GM18909 (cell line): ENCODE results near the gene NKAIN2.

Source experiments
- ATAC-seq: cut with Tn5 transposase; IDR thresholded peaks from one replicate; pipeline ENCODE4 v1.9.1; 2021; ENCODE audit warnings: mild to moderate bottlenecking; ENCODE audit not compliant: unreplicated experiment, poor library complexity

NKAIN2 gene

GRCh38 chr6:124633655-124634054 is 830.0 kb downstream of the NKAIN2 start:
- no peak for ATAC-seq

DNA sequence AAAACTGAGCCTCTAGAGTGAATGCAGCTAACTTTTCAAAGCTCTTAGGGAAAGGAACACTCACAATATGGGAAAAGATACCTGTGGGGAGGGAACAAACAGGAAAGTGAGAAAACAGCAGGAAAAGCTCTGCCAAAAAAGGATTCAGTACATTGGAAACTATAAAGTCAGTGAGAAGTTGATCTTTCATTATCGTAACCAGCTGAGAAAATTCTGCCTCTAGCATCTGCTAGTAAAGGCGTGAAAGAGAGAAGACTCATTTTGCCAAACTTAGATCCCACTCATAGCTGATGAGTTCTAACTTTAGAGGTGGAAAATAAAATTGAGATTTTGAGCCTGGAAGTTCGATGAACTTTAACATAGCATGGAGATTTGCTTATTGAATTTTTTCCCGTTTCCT is 836.8 kb downstream of the NKAIN2 start:
- ATAC-seq, result no peak

DNA sequence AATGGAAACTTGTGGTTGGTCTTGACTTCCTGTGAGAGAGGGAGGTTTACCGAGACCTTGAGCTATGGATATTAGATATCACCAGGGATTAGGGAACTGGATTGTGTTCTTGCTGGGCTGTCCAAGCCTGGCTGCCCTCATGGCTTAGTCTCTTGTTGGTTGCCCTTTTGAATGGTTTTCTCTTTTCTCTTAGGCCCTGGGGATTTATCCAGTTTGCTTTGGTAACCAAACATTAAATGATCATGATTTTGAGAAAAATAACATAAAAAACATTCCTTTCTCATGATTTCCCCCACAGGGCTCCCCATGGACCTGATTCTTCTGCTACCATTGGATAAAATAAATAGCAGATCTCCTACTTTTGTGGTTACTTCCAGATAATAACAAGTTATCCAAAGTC is 852.2 kb downstream of the NKAIN2 start:
- ATAC-seq, result no peak

- ATAC-seq, result no peak
Measured at GRCh38 chr6:124658053-124658452, 854.4 kb downstream of the NKAIN2 start.

GRCh38 chr6:124659427-124659826 is 855.8 kb downstream of the NKAIN2 start:
- ATAC-seq, result no peak

- no peak for ATAC-seq
Measured at GRCh38 chr6:124660185-124660584, 856.5 kb downstream of the NKAIN2 start.

DNA sequence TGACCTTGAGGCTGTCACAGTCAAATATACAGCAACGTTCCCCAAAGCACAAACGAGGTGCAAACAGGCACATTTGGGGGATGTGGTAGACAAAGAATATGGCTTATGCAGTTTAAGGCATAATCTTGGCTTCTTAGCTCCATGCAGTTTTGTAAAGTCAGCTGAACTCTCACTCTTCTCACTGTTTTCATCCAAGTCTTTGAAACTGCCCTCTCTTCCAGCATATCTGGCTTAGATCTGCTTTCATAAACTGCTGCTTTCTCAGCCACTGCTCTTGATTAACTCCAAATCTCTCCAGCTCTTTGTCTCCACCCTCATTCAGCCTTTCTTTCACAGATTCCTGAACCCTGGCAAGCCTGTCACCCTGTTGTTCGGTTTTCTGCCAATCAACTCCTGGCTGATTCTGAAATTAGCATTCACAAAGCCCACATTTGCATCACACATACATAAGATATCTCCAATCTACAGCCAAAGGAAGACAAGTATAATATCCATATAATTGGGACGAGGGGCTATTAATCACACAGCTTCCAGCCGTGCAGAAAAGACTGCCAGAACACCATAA is 857.5 kb downstream of the NKAIN2 start:
- ATAC-seq, result no peak

DNA sequence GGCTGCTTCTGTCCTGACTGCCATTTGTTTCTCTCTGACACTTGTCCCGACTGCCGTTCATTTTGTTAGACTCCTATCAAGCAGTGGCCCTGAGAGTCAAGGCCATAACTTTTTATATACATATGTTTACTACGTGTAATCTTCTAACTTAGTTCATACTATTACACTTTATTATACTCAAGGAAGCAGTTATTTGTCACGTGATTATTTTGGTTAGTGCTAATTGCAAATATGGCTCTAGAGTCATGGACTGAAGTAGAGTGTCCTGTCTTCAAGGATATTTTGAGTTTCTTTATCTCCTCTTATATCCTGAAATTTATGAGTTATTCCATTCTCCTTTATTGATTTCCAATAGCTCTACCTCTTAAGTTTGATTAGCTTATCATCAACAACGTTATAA is 864.4 kb downstream of the NKAIN2 start:
- no peak for ATAC-seq

- ATAC-seq, result no peak
Measured at GRCh38 chr6:124669713-124670480, 866.2 kb downstream of the NKAIN2 start.

DNA sequence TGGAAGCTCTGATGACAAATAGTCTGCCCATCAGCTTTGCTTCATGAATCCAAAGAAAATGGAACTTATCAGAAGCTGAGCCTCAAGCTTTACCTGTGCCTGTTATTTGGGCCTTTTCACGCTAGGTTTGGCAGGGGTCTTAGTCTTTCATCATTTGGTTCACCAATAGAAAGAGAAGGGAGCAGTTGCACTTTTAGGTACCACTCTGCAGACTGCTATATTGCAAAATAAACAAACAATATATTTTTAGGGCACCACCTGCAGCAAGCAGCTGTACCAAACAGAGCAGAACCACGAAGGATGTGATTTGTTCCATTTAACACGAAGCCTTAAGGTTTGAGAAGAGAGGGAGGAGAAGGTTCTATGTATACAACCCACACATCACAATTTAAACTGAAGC is 867.1 kb downstream of the NKAIN2 start:
- ATAC-seq, result no peak

DNA sequence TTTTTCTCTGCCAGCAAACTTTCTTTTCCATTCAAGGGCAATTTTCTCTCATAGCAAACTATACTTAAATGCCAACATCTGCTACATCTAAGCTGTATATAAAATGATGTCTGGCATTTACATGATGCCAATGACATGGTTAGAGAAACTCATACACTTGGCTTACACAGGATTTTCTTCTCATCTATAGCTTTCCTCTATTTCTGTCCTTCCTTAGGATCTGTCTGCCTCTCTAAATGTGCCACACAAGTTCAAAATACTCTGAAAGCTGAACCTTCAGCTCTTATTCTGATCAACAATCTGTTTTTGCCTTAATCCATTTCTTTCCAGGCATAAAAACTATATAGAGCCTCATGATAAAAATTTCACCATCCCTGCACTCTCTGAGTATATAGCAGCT is 867.7 kb downstream of the NKAIN2 start:
- ATAC-seq, result no peak

GRCh38 chr6:124674042-124674441 is 870.4 kb downstream of the NKAIN2 start:
- ATAC-seq, result no peak

DNA sequence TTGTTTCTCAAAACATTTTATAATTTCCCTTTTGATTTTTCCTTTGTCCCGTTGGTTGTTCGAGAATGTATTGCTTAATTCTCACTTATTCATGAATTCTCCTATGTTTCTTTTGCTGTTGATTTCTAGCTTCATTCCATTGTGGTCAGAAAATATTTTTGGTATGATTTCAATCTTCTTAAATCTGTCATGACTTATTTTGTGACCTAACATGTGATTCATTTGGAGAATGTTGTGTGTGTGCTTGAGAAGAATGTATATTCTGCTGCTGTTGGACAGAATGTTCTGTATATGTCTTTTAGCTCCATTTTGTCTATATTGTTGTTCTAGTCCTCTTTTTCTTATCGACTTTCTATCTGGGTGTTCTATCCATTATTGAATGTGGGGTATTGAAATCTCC is 872.4 kb downstream of the NKAIN2 start:
- ATAC-seq, result no peak

GRCh38 chr6:124677874-124678273 is 874.2 kb downstream of the NKAIN2 start:
- no peak for ATAC-seq

- no peak for ATAC-seq
Measured at GRCh38 chr6:124679387-124679786, 875.7 kb downstream of the NKAIN2 start.

DNA sequence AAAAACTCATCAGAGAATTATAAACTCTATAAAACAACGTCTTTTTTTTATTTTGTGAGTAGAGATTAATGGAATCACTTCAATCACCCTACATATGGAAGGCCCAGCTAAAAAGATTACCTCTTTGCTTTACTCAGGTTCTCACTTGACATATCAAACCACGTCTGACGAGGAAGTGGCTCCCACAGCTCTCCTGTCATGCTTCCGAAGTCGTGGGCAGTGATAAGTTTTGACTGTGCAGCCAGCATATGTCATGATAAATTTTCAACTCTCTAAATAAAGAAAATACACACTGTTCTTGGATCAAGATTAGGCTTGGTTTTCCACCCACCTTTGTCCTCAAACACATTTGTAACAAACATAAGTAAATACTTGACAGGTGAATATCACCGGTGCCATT is 879.1 kb downstream of the NKAIN2 start:
- ATAC-seq, result no peak

DNA sequence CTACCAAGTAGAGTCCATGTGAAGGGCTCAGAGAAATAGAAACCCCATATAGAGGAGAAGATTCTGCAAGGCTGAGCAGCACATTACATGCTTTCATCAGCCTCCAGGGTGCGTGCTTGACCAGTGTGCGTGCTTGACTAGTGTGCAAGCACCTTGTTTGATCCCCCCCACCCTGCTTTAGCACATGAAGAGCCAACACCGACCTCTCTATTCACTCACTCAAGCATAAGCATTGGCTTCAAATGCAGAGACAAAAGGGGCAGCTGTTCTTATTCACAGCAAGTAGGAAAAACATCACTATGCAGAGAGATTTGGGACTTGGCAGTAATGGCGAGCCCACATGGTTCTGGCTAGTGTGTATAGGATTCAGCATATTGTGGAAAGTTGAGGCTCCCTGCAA is 879.8 kb downstream of the NKAIN2 start:
- ATAC-seq, result no peak

- no peak for ATAC-seq
Measured at GRCh38 chr6:124684621-124685020, 881.0 kb downstream of the NKAIN2 start.

GRCh38 chr6:124688369-124688768 is 884.7 kb downstream of the NKAIN2 start:
- ATAC-seq, result no peak

DNA sequence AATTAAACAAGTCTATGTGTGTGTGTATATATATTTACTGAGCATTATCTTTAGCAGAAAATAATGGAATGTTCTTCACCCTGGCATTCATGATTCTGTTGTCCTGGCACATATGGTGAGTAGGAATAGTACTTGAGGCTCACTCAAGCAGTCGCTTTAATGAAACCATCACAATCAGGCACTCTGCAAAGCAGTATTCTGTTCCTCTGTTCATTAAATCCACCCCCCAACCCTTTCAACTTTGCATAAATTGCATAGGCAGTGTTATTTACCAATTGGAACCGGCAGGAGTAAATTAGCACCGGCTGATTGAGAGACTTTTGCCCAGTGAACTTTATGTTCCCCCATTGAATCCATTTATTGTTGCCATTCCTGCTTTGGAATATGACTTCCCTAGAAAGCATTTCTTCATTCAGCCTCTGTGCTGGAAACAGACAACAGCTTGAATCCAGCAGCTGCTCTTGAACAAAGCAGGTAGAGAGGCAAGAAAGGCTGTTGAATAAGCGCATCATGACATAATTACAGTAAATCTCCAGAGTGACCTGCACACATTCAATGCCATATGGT is 890.6 kb downstream of the NKAIN2 start:
- no peak for ATAC-seq

GRCh38 chr6:124699038-124699437 is 895.4 kb downstream of the NKAIN2 start:
- ATAC-seq, result no peak

DNA sequence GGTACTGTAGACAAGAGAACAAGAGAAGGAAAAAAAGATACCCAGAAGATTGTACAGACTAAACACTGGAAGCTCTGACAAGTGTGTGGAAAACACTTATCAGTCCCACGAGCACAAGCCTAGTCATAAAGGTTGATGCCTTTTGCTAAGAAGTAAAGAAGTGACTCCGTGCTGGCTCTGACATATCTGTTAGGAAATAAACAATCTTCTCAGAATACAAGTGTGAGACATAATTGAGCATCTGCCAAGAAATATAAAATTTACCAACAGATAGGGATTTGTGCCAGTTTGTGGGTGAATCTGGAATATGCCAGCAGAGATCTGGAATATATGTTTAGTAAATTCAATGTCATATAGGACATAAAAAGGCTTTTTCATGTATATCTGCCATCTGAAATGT is 899.9 kb downstream of the NKAIN2 start:
- no peak for ATAC-seq
